HEK293 (cell line): Measurements from ENCODE around the gene FBXL13.

Experiments used
- CTCF ChIA-PET: fragments of 350-600 bp; formaldehyde crosslinking; extraction: SDS; loops from one replicate; lab custom pipeline; 2021; ENCODE audit warnings: antibody characterized with exemption; lab: Yijun Ruan, JAX
- POLR2A ChIA-PET: fragments of 300-600 bp; formaldehyde crosslinking; extraction: SDS; loops from one replicate; lab custom pipeline; 2020; ENCODE audit warnings: antibody characterized with exemption, inconsistent platforms; lab: Yijun Ruan, JAX
- H3K27ac ChIP-seq: fragments of 200-500 bp; sonication (Bioruptor generic); 2 replicates; pipeline ENCODE4 v1.5.1; 2014; ENCODE audit warnings: low read depth, low read length, control low read depth, inconsistent platforms; ENCODE audit errors: extremely low read depth
- H3K36me3 ChIP-seq, 2 experiments: fragments of 200-500 bp in 1 of 2; sonication (Bioruptor generic) in 1 of 2; 1 replicate in 1 of 2; 2 replicates in 1 of 2; pipeline ENCODE4 v1.5.1; 2014 to 2017; ENCODE audit warnings: inconsistent platforms in 2 of 2, low read length in 2 of 2; ENCODE audit not compliant: control insufficient read depth in 2 of 2, insufficient read depth in 1 of 2
- H3K4me1 ChIP-seq: fragments of 200-500 bp; sonication (Bioruptor generic); 2 replicates; pipeline ENCODE4 v1.5.1; 2014; ENCODE audit warnings: mild to moderate bottlenecking, low read length, inconsistent platforms; ENCODE audit not compliant: control insufficient read depth, insufficient read depth
- H3K4me3 ChIP-seq: 2 replicates; pipeline ENCODE4 v1.5.1; 2011; ENCODE audit warnings: low read depth, mild to moderate bottlenecking, control low read depth, low read length, moderate library complexity
- H3K9me3 ChIP-seq: fragments of 200-500 bp; sonication (Bioruptor generic); 2 replicates; pipeline ENCODE4 v1.5.1; 2014; ENCODE audit warnings: low read depth, low read length, inconsistent platforms; ENCODE audit not compliant: control insufficient read depth, insufficient read depth
- KLF10 ChIP-seq: fragments of 450-650 bp; IDR thresholded peaks from 2 replicates; pipeline ENCODE4 v1.5.1; 2018; ENCODE audit warnings: missing biosample characterization, mild to moderate bottlenecking, missing genetic modification characterization
- RBAK ChIP-seq: fragments of 450-650 bp; formaldehyde crosslinking; IDR thresholded peaks from 2 replicates; pipeline ENCODE4 v1.5.1; 2016; ENCODE audit warnings: missing biosample characterization, missing genetic modification characterization
- TCF7L2 ChIP-seq: IDR thresholded peaks from 2 replicates; pipeline ENCODE4 v1.6.1; 2011; ENCODE audit warnings: low read depth, mild to moderate bottlenecking, inconsistent platforms, low read length, moderate library complexity, borderline replicate concordance
- ZBTB7A ChIP-seq: fragments of 450-650 bp; formaldehyde crosslinking; IDR thresholded peaks from 2 replicates; pipeline ENCODE4 v1.5.1; 2016; ENCODE audit warnings: low read depth, missing biosample characterization, missing genetic modification characterization
- ZNF121 ChIP-seq: fragments of 450-650 bp; formaldehyde crosslinking; IDR thresholded peaks from 2 replicates; pipeline ENCODE4 v1.5.1; 2016; ENCODE audit warnings: missing biosample characterization, missing genetic modification characterization
- ZNF133 ChIP-seq: fragments of 450-650 bp; formaldehyde crosslinking; IDR thresholded peaks from 2 replicates; pipeline ENCODE4 v1.5.1; 2016; ENCODE audit warnings: missing biosample characterization, missing genetic modification characterization
- ZNF138 ChIP-seq: fragments of 450-650 bp; formaldehyde crosslinking; IDR thresholded peaks from 2 replicates; pipeline ENCODE4 v1.5.1; 2016; ENCODE audit warnings: missing biosample characterization, missing genetic modification characterization, borderline replicate concordance
- ZNF37A ChIP-seq: fragments of 450-650 bp; IDR thresholded peaks from 2 replicates; pipeline ENCODE4 v1.5.1; 2018; ENCODE audit warnings: missing biosample characterization, missing genetic modification characterization
- ZNF416 ChIP-seq: fragments of 450-650 bp; formaldehyde crosslinking; IDR thresholded peaks from 2 replicates; pipeline ENCODE4 v1.5.1; 2016; ENCODE audit warnings: missing biosample characterization, missing genetic modification characterization
- ZNF677 ChIP-seq: fragments of 450-650 bp; IDR thresholded peaks from 2 replicates; pipeline ENCODE4 v1.5.0; 2018; ENCODE audit warnings: missing biosample characterization, mild to moderate bottlenecking, missing genetic modification characterization, moderate library complexity
- TF ChIP-seq, protein P1 (sequence below): fragments of 450-650 bp; formaldehyde crosslinking; IDR thresholded peaks from 2 replicates; pipeline ENCODE4 v1.5.1; 2017; ENCODE audit warnings: missing biosample characterization, missing genetic modification characterization
- TF ChIP-seq, protein P2 (sequence below): fragments of 450-650 bp; formaldehyde crosslinking; IDR thresholded peaks from 2 replicates; pipeline ENCODE4 v1.5.1; 2016; ENCODE audit warnings: missing biosample characterization, missing genetic modification characterization
- TF ChIP-seq, protein P3 (sequence below): fragments of 450-650 bp; formaldehyde crosslinking; IDR thresholded peaks from 2 replicates; pipeline ENCODE4 v1.5.1; 2016; ENCODE audit warnings: missing biosample characterization, missing genetic modification characterization
- TF ChIP-seq, protein P4 (sequence below): fragments of 450-650 bp; formaldehyde crosslinking; IDR thresholded peaks from 2 replicates; pipeline ENCODE4 v1.5.1; 2016; ENCODE audit warnings: missing biosample characterization, missing genetic modification characterization
- TF ChIP-seq, protein P5 (sequence below): fragments of 450-650 bp; formaldehyde crosslinking; IDR thresholded peaks from 2 replicates; pipeline ENCODE4 v1.5.1; 2017; ENCODE audit warnings: missing biosample characterization, mild to moderate bottlenecking, missing genetic modification characterization, moderate library complexity

Gene FBXL13

DNA sequence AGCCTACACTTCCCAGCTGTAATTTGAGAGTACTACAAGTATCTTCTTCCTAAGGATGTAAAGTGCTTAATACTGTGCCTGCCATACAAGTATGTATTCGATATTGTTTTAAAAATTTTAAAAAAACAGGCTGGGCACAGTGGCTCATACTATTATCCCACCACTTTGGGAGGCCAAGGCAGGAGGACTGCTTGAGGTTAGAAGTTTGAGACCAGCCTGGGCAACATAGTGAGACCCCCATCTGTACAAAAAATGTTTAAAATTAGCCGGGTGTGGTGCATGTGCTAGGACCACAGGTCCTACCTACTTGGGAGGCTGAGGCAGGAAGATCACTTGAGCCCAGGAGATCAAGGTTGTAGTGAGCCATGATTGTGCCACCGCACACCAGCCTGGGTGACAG is 8.6 kb upstream of the FBXL13 start:
- H3K27ac ChIP-seq, result no peak overlapping the region
- TF ChIP-seq ZNF121 (tag by site-specific recombination) (peak; percentile 52; the same call in 1 of the 2 replicates), ZNF133 (tag by site-specific recombination) (no peak)
- H3K4me1 ChIP-seq, result no peaks in the 10 kb centered on the region
- POLR2A ChIA-PET, result no interaction called here
- H3K9me3 ChIP-seq, result no peaks in the 10 kb centered on the region
- no peak overlapping the region for H3K4me3 ChIP-seq
- CTCF ChIA-PET, result interaction anchor here (1.0 kb wide), 1 partner anchor 10 kb away, joined by 4 read pairs; no protein-coding TSS in a partner anchor
- peaks cover 15 to 40% of the 10 kb centered on the region in 2 experiments for H3K36me3 ChIP-seq

DNA sequence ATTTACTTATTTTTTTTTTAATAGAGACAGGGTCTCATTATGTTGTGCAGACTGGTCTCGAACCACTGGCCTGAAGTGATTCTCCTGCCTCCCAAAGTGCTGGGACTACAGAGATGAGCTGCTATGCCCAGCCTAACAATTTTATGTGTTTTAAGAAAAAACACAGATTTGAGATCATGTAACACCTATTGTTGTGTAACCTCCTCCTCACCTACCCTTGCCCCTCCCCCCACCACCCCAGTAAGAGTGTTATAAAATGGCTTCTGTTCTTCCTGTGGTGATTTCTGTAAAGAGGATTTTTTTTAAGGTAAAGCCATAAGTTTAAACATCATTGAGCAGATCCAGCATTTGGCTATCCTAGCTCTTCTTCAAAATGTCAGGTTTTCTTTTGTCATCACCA is 7.9 kb upstream of the FBXL13 start:
- H3K36me3 ChIP-seq, result peaks cover 11 to 34% of the 10 kb centered on the region in 2 experiments
- H3K27ac ChIP-seq, result no peak overlapping the region
- ChIA-PET CTCF (no interaction called here), POLR2A (no interaction called here)
- TF ChIP-seq, protein P1, sequence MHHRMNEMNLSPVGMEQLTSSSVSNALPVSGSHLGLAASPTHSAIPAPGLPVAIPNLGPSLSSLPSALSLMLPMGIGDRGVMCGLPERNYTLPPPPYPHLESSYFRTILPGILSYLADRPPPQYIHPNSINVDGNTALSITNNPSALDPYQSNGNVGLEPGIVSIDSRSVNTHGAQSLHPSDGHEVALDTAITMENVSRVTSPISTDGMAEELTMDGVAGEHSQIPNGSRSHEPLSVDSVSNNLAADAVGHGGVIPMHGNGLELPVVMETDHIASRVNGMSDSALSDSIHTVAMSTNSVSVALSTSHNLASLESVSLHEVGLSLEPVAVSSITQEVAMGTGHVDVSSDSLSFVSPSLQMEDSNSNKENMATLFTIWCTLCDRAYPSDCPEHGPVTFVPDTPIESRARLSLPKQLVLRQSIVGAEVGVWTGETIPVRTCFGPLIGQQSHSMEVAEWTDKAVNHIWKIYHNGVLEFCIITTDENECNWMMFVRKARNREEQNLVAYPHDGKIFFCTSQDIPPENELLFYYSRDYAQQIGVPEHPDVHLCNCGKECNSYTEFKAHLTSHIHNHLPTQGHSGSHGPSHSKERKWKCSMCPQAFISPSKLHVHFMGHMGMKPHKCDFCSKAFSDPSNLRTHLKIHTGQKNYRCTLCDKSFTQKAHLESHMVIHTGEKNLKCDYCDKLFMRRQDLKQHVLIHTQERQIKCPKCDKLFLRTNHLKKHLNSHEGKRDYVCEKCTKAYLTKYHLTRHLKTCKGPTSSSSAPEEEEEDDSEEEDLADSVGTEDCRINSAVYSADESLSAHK (tag by site-specific recombination), result no peak
- TF ChIP-seq TCF7L2 (no peak), KLF10 (no peak), RBAK (tag by site-specific recombination) (no peak), ZNF138 (tag by site-specific recombination) (no peak)
- TF ChIP-seq, protein P2, sequence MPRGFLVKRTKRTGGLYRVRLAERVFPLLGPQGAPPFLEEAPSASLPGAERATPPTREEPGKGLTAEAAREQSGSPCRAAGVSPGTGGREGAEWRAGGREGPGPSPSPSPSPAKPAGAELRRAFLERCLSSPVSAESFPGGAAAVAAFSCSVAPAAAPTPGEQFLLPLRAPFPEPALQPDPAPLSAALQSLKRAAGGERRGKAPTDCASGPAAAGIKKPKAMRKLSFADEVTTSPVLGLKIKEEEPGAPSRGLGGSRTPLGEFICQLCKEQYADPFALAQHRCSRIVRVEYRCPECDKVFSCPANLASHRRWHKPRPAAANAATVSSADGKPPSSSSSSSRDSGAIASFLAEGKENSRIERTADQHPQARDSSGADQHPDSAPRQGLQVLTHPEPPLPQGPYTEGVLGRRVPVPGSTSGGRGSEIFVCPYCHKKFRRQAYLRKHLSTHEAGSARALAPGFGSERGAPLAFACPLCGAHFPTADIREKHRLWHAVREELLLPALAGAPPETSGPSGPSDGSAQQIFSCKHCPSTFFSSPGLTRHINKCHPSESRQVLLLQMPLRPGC, result no peak
- TF ChIP-seq, protein P3, sequence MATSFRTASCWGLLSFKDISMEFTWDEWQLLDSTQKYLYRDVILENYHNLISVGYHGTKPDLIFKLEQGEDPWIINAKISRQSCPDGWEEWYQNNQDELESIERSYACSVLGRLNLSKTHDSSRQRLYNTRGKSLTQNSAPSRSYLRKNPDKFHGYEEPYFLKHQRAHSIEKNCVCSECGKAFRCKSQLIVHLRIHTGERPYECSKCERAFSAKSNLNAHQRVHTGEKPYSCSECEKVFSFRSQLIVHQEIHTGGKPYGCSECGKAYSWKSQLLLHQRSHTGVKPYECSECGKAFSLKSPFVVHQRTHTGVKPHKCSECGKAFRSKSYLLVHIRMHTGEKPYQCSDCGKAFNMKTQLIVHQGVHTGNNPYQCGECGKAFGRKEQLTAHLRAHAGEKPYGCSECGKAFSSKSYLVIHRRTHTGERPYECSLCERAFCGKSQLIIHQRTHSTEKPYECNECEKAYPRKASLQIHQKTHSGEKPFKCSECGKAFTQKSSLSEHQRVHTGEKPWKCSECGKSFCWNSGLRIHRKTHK (tag by site-specific recombination), result no peak
- no peaks in the 10 kb centered on the region for H3K9me3 ChIP-seq
- H3K4me1 ChIP-seq, result no peaks in the 10 kb centered on the region
- no peak overlapping the region for H3K4me3 ChIP-seq

DNA sequence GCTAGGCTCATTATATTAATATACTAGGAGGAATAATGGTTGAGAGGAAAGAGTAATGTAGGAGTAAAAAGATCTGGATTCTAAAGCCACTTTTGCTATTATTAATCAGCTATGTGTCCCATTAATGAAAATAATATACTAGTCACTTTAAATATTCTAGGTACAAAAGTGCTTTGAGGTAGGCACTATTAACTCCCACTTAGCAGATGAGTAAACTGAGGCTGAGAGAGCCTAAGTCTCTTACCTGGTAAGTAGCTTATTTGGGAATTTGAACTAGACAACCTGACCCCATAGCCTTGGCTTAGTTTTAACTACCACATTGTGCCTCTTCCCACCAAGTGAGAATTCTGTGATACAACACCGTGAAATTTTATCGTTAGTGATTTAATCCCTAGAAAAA is 6.3 kb upstream of the FBXL13 start:
- Histone ChIP-seq H3K4me1 (no peaks in the 10 kb centered on the region), H3K36me3 (peaks cover 7 to 27% of the 10 kb centered on the region in 2 experiments), H3K9me3 (no peaks in the 10 kb centered on the region), H3K4me3 (no peak overlapping the region), H3K27ac (no peak overlapping the region)
- ChIA-PET CTCF (interaction anchor here (0.6 to 1.7 kb wide), 4 partner anchors 8 to 1821 kb away, joined by 3 to 5 read pairs (median 4); no protein-coding TSS in a partner anchor), POLR2A (interaction anchor here (0.6 kb wide), 1 partner anchor 21 kb away, joined by 7 read pairs; no protein-coding TSS in a partner anchor)
- TF ChIP-seq, protein P4, sequence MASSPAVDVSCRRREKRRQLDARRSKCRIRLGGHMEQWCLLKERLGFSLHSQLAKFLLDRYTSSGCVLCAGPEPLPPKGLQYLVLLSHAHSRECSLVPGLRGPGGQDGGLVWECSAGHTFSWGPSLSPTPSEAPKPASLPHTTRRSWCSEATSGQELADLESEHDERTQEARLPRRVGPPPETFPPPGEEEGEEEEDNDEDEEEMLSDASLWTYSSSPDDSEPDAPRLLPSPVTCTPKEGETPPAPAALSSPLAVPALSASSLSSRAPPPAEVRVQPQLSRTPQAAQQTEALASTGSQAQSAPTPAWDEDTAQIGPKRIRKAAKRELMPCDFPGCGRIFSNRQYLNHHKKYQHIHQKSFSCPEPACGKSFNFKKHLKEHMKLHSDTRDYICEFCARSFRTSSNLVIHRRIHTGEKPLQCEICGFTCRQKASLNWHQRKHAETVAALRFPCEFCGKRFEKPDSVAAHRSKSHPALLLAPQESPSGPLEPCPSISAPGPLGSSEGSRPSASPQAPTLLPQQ (tag by site-specific recombination), result no peak
- TF ChIP-seq, protein P5, sequence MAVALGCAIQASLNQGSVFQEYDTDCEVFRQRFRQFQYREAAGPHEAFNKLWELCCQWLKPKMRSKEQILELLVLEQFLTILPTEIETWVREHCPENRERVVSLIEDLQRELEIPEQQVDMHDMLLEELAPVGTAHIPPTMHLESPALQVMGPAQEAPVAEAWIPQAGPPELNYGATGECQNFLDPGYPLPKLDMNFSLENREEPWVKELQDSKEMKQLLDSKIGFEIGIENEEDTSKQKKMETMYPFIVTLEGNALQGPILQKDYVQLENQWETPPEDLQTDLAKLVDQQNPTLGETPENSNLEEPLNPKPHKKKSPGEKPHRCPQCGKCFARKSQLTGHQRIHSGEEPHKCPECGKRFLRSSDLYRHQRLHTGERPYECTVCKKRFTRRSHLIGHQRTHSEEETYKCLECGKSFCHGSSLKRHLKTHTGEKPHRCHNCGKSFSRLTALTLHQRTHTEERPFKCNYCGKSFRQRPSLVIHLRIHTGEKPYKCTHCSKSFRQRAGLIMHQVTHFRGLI (tag by site-specific recombination), result no peak
- TF ChIP-seq ZNF416 (tag by site-specific recombination) (no peak), ZNF37A (tag by site-specific recombination) (no peak), ZNF677 (tag by site-specific recombination) (no peak), ZBTB7A (tag by site-specific recombination) (no peak)
